LNCAP (cell line): ENCODE results near the gene PRDM5.

Experiments used
- CTCF ChIP-seq: fragments of 450-650 bp; IDR thresholded peaks from 2 replicates; pipeline ENCODE4 v1.5.1; 2017; ENCODE audit warnings: mild to moderate bottlenecking

The PRDM5 gene

GRCh38 chr4:120680647-120681228 is 241.8 kb downstream of the PRDM5 start:
- no peak for TF ChIP-seq CTCF

- no peak for TF ChIP-seq CTCF
These were observed 248.8 kb downstream of the PRDM5 start for GRCh38 chr4:120673696-120674095.

DNA sequence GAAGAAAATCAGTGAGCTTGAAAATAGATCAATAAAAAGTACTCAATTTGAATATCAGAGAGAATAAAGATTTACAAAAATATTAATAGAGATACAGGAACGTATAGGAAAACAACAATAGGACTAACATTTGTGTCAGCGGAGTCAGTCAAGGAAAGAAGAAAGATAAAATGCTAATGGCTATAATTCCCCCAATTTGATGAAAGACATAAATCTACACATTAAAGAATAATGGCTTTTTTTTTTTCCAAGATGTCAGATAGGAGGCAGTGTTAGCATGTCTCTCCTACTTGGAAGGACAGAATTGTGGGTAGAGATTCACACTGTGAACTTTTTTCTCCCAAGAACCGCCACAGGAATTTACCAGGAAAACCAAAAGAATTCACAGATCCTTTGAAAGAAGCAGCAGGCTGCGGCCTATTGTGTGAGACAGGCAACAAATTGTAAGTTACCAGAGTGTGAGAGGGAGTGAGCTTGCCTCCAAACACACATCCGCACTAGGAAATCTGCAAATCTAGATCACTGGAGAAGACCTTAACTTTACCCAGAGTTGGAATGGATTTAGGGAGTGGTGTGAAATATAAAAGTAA is 249.9 kb downstream of the PRDM5 start:
- no peak for TF ChIP-seq CTCF

- no peak for TF ChIP-seq CTCF
These were observed 250.4 kb downstream of the PRDM5 start for GRCh38 chr4:120672076-120672475.

- TF ChIP-seq CTCF, result no peak
These were observed 251.0 kb downstream of the PRDM5 start for GRCh38 chr4:120671538-120671937.

GRCh38 chr4:120667102-120667501 is 255.4 kb downstream of the PRDM5 start:
- TF ChIP-seq CTCF, result no peak

- TF ChIP-seq CTCF, result no peak
These were observed 257.7 kb downstream of the PRDM5 start for GRCh38 chr4:120664851-120665250.

DNA sequence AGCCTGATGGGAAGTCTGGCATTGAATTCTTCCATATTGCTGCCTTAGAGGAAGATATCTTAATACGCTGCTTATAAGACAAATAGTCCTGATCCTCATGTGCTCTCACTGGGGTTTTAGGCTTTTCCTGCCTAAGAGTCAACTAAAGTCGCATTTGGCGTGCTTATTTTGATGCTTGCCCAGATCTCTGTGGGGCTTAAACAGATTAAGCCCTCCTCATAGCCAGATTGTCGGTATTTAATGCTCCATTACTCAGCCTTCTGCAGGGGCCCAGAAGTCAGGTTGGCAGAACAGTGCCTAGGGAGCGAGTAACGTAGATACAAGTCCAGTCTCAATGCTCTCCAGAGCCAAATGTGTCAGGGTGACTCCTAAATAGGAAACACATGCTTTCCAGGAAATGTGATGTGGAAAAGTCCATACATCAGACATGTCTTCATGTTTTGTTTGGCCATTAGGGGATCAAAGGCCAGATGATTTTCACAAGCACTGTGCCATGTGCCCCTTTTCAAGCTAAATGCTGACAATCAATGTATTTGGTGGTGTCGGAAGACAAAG is 262.8 kb downstream of the PRDM5 start:
- no peak for TF ChIP-seq CTCF
